ENCODE measurements around the gene DAB2IP.
A peak's percentile ranks its signal among the peaks of the same experiment; 100 is the strongest.
"Not testable (repeated sequence)": the region's sequence is repeated elsewhere in the genome, so short reads cannot be mapped to it uniquely, and the experiment has no call there.

Gene DAB2IP

DNA sequence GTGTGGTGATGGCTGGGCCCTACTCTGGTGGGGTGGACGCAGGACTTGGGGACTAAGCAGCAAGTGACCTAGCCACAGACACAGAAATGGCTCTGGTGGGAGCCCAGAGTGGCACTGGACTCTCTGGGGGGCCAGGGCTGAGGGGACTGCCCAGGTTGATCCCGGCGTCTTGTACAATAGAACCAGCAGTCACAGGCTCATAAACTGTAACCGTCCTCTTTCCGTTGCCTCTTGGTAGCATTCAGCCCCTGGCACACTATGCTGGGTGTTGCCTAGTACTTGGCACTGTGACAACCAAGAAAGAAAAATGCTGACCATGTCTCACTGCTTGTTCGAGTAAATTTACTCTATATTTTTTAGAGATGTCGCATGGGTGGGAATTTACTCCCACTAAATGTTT is 80.5 kb downstream of the DAB2IP start:
- no peak for DNase-seq

DNA sequence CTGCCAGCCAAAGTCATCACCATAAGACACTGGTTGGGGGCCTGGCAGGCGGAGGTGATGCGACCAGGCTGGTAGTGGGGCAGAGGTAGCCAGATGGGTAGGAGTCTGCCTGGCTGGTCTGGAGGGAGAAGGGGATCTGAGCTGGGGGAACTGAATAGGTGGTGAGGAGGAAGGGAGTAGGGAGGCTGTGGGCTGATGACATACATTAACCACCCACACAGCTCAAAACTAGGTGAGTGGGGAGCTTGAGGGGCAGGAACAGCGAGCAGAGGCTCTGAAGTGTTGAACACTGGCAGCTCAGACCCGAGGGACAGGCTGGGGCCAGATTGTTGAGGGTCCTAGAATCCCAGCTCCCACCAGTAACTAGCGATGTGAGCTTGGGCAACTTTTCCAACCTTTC is 81.0 kb downstream of the DAB2IP start:
- no peak for DNase-seq

DNA sequence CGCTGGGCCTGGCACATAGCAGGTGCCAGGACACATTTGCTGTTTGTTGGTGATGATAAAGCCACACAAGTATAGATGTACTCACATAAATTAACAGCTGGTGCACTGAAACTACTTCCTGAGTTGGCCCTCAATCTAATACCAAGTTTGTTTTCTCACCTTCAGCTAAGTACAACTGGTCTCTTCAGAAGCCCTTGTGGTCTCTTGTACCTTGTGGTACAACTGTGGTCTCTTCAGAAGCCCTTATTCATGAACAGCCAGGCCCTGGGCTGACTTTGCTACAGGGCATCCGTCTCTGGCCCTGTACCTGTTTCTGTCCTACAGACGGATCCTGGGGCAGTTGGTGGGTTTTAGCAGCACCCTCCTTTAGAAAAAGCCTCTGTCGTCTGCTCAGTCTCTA is 81.5 kb downstream of the DAB2IP start:
- DNase-seq: no peak

DNA sequence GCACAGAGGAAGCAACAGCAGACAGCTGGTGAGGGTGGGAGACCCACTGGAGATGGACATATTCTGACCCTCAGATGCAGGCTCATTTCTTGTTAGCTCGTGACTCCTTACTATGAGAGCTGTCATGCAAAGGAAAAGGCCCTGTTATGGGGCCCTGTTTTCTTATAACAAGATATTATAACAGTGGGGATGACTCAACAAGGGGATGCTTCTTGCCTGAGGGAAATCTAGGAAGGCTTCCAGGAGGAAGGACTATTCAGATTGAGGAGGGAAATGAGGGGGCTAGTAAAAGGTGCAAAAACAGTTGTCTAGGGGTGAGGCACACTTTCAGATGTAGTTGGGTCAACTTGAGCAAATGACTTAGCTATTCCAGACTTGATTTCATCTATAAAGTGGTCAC is 83.0 kb downstream of the DAB2IP start:
- DNase-seq: no peak

DNA sequence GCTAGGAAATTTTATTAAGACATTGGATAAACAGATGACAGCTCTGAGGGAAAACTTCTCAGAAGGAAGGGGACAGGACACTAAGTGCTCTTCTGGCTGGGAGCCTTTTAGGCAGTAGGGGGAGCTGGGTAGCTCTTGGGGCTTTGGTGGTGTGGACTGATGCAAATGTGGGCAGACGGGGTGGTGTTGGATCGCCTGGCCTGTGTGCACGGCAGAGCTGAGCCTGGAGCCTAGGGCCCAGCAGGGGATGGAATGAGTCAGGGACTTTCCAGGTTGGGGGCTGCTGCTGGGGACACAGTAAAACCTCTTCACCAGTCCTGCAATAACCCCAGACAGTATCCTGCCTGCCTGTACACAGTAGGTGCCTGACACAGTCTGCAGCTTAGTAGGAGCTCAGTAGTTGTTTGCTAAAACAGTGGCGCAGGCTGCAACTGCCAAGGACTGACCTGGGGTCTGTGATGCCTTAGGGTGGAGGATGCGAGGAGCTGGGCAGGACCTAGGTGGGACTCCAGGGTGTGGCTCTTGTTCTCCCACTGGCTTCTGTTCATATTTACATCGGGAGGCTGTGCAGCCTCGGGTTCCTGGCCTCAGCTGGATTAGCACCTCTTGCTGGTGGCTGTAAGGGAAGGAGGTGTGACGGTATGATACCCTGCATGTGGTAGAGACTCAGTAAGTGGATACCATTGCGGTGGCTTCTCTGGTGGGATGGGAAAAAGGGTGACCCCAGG is 83.8 kb downstream of the DAB2IP start:
- peak in 1 of 2 donors; percentile 19 for DNase-seq

DNA sequence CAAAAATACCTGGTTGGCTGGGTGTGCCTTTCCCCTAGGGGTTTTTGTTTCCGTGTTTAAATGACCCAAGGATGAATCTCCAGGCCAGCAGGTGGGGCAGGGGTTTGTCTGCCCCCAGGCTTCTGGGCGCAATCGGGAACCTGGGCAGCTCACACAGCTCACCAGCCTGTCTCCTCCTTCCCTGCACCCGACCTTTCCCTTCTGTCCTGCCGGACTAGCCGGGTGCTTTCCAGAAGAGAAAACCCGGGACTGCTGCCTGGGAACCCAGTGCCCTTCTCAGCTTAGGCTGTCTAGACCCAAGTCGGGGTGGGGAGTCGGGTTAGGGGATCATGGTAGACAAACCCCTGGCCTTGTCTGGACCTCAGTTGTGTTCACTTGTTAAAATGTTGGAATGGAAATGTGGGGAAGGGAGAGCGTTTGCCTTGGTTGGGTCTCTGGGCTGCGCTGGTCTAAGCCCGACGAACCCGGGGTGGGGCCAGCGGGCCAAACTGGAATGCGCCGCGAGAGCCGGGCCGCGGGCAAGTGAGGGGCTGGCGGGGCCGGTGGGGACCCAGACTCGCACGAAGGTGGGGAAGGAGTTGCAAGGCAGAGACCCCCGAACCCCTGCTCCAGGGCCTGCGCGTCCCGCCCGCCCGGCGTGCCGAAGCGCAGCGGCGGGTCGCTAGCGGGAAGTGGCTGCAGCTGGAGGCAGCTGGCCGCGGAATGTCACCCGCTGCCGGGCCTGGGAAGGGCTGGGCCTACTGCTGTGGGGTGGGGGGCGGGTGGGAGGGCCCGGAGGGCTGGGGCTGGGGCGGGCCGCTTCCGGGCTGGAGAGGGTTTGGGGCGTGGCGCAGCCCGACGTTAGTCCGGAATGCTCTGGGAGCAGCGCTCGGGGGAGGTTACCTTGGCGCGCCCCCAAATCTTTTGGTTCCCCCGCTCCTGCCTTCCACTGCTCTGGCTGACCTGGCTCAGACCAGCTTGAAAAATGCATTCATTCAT is 84.6 kb downstream of the DAB2IP start:
- DNase-seq: no peak

DNA sequence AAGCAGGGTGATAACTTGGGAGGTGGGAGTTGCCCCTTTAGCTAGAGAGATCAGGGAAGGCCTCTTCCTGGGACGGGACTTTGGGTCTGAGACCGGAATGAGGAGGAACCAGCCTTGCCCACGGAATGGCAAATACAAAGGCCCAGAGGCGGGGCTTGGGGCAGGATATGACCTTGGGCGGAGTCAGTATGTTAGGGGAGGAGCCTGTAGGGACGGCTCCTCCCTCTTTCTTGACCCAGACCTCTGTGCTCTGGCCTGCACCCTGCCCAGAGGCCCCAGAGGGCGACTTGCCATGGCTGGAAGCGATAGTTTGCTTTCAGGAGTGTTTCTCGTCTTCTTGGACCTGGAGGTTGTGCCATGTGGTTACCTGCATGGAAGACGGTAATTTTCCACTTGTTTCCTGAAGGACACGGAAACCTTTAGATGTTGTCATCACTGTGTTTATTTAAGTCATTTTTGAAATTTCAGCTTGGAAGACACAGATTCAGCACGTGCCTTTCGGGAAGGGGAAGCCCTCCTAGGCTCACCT is 85.6 kb downstream of the DAB2IP start:
- DNase-seq: peak; percentile 29 to 33

DNA sequence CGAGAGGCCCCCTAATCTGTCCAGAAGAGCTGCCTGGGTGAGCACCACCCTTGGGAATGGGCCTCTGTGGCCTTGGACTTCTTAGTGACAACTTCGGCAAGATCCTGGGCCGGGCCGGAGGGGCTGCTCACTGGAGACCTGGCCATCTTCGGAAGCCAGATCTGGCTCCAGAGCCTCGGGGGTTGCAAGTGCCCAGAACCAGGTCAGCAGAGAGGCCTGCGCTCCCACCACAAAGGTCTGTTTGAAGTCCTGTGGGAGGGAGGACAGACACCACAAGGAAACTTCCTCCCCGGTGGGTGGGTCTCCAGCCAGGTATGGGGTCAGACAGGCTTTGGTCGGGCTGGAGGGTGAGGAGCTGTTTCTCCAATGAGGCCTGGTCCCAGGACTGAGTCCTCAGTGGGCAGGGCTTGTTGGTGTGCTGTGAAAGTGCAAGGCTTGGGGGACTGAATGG is 86.1 kb downstream of the DAB2IP start:
- no peak for DNase-seq

DNA sequence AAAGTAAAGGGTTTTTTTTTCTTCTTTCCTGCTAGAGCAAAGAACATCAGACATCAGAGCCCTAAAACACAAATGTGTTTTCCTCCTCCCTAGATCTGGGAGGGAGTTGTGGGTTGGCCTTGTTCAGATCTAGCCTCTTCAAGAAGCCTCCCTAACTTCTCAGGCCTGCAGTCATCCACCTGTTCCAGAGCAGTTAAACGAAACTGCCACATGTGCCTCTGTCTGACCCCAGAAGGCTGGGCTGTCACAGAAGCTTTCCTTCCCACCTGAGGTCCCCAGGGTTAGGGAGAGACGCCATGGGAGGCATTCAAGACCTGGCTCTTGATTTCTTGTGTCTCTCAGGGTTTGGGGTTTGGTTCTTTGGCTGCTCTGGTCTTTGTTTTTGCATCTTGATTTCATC is 87.0 kb downstream of the DAB2IP start:
- DNase-seq: no peak

DNA sequence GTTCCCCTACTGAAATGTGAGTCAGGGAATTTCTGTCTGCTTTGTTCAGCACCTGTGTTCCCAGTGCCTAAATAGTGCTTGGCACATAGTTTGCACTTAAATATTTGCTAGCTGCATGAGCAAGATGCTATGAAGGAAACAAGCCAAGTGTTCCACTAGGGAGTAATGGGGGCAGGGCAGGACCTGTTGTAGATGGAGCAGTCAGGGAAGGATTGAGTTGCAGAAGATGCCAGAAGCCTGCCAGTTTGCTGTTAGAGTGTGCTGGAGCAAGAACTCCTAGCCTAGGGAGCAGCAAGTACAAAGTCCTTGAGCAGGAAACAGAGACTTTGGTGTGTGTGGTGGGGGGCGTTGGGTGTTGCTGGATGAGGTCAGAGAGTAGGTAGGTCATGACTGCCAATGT is 87.5 kb downstream of the DAB2IP start:
- DNase-seq: no peak

DNA sequence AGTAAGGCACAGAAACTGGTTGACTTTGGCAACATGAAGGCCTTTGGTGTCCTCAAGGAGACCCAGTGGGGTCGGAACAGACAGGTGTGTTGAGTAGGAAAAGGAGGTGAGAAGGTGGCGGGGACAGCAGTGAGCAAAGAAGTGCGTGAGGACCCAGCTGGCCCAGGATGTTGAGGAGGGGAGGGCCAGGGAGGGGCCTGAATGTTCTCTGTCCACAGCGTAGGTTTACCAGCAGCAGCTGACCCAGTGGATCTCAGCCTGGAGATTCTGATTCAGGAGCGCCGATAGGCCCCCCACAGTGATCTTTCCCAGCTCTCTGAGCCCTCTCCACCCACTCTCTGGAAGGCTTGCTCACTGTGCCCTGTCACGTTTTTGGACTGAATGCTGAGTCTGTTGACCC is 88.5 kb downstream of the DAB2IP start:
- DNase-seq: no peak

DNA sequence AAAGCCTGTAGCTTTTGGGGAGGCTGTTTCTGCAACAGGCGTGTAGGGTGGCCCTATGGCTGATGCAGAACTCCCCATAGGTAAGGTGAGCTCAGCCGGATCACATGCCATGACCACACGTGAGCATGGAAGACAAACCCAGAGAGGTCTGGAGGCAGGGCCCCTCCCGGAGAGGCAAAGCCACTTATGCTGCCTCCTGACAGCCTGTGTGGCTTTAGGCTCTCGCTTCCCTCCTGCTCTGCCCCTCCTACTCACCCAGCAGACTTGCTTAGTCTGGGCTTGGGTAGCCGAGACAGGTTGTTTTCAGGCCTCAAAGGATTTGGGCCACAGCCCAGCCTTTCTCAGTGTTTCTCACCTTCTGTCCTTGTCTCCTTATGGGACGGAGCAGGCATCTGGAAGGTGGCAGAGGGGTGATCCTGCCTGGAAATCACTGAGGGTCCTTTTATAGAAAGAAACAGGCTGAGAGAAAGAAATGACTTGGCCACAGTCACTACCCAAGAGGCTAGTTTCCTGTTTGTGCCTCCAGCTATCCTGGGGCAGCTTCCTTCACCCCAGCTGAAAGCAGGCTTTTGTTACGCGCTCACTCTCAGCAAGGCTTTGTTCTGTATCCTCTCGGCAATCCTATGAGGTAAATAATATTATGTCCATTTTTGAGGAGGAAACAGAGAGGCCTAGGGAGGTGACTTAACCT is 89.9 kb downstream of the DAB2IP start:
- DNase-seq: no peak

DNA sequence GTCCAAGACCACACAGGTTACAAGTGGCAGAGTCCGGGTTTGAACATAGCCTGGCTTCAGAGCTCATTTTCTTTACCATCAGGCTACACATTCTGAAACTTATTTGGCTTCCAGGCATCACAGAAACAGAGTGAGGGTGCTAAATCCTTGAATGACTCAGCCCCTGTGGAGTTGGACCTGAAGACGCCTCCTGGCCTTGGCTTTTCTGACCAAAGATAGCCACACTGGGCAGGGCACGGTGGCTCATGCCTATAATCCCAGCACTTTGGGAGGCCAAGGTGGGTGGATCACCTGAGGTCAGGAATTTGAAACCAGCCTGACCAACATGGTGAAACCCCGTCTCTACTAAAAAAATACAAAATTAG is 90.5 kb downstream of the DAB2IP start:
- DNase-seq: not testable (repeated sequence)

DNA sequence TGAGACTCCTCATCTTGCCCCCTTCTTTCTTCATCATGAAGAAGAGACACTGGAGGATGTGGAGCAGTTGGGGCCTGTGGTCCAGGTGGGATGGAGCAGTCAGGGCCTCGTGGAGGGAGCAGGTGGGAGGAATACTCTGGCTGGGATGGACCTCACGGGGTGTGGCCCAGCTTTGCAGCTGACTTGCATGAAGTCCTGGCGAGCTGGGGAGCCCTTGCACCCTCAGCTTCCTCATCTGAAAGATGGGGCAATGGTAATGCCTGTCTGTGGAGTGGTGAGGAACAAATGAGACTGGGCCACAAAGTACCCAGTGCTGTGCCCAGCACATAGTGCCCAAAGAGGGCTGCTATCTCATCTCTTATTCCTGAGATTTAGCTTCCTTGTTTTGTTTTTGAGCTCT is 91.5 kb downstream of the DAB2IP start:
- no peak for DNase-seq

DNA sequence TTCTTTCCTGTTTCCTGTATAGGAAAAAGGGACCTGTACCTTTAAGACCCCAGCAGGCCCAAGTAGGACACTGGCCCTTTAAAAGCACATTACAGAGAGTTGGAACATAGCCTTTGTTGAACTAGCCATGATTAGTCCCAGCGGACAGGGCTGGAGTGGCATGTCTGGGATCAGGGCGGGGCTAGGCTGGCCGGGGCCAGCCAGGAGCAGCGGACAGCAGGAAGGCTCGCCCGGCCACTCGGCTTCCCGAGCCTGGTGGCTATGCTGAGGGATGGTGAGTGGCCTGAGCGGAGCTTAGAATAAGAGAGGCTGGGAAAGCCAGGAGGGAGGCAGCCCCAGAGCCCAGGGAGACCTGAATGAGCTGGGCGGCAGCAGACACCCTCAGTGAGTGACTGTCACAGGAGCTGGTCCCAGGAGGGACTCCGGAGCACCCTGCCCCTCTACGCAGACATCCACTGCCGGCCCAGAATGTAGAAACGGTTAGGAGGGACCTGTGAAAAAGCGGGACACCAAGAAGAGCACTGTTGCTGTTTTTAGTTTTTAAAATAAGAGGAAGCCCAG is 92.1 kb downstream of the DAB2IP start:
- DNase-seq: no peak

DNA sequence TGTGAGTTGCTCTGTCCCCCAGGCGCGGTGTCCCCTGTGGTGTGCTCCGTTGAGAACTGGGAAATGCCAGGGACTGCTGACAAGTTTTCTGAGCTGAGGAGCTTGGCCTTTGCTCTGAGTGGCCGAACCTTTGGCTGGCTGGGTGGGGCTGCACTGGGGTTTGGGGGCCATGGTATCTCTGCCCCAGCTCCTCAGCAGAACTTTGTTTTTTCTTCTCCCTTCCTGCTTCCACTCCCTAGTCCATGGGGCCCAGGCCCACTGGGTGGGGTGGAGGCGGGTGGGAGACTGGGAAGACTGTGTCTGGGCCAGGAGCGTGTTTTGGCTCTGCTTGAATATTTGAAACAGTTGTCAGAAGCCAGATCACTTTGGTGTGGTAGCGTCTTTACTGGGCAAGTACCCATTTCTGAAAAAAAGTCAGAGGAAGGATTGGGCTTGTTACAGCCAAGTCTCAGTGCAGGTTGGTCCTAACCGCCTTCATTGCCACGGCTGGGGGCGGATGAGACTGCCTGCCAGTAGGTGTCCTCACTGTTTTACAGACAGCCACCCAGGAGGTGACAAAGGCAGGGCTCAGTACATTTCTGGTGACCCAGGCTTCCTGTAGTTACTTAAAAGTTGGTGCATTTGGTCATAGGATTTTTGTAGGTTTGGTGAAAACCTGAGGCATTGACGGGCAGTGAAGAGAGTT is 92.7 kb downstream of the DAB2IP start:
- DNase-seq: no peak

DNA sequence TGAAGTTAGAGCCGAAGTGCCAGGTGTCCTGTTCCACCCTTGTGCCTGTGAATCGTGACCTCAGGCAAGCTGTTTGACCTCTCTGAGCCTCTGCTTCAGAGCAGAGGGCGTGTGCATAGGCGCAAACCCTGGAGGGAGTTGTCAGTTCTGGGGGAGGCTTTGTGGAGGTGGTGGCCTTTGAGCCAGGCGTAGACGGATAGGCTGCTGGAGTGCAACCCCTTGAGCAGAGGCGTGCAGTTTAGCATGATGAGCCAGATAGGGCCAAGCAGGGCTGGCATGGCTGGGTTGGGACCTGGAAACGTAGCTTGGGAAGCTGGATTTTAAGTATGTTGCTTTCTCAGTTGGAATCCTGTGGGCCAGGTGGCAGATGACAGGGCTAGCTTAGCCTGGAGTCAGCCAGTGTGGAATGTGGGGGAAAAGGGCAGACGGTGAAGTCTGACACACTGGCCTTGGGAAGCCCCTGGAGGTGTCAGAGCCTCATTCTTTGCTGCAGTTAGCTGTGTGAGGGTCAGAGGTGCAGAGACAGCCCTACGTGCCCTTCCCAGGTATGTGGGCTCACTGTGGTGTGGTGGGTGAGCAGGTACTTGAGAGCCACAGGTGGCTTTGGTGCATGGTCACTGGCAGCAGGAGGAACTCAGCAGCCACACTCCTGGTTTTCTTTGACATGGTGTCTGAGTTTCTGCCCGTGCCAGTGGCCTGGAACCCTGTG is 93.4 kb downstream of the DAB2IP start:
- DNase-seq: no peak

DNA sequence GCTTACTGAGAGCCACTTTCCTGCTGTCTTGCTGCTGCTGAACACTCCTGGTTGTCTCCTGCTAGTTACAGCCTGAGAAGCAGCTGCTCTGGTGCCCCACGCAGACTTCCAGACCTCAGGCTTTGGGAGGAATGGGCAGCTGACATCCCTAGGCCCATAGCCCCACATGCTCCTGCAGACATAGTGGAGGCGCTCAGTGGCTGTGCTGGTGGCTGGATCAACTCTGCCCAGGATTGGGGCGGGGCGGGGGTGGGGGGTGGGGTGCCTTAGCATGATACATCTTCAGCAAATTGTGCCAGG is 93.9 kb downstream of the DAB2IP start:
- no peak for DNase-seq

DNA sequence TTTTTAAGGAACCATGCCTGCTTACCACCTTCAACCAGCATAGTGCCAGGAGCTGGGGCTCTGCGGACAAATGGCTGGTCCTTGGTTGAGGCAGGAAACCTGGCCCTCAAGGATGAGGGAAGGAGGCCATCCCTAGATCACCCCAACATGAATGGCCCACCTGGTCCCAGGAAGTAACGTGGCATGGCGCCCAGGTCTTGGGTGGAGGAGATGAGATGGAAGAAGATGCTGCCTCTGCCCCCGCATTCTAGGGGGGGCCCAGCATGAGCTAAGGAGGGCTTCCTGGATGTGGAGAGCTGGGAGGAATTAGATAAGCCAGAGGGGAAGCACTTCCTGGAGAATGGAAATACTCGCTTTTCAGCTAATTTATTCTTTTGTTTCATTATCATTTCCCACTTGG is 95.0 kb downstream of the DAB2IP start:
- no peak for DNase-seq

DNA sequence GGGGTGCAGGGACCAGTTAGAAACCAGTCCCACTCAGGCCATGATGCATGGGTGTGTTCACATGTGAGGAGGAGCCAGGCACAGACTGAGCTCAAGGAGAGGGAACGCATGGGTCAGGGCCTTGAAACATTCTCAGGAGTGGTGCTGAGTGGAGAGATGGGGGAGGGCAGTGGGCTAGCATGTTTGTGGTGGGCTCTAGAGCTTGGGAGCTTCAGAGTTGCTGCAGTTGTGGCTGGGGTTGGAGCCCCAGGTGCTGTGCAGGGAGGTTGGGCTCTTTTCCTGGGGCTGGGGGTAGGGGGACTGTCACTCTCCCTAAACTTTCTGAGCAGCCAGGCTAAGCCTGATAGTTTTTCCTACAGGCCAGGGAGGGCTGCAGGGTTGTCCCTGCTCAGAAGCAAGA is 95.4 kb downstream of the DAB2IP start:
- no peak for DNase-seq

DNA sequence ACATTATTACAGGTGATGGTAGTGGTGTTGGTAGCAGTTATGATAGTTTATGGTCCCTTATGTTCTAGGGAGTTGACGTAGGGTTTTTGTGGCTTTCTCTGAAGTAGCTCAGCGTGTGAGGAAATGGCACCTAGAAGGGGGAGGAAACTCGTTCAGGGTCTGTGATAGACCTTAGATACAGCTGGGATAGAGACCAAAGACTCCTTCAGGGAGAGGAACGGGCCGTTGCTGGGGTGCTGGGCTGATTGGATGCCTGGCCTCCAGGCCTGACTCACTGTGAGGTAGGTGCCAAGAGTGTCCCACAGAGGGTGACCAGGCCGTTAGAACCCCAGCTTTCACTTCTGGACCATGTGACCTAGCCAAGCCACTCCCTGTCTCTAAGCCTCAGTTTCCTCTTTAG is 96.6 kb downstream of the DAB2IP start:
- DNase-seq: no peak
